GM12865 (cell line): Measurements from ENCODE around the gene ANKAR.
"Not testable (repeated sequence)": the region's sequence is repeated elsewhere in the genome, so short reads cannot be mapped to it uniquely, and the experiment has no call there.

Experiments
- DNase-seq: peaks from one replicate; pipeline ENCODE4 v3.0.0; 2010; ENCODE audit warnings: low read depth
- H3K4me3 ChIP-seq: 2 replicates; pipeline ENCODE4 v1.5.1; 2011; ENCODE audit warnings: mild to moderate bottlenecking, low read depth, low read length, control low read depth
- CTCF ChIP-seq: IDR thresholded peaks from 2 replicates; pipeline ENCODE4 v1.5.1; 2011; ENCODE audit warnings: low read length, control low read depth, low read depth, inconsistent platforms; ENCODE audit not compliant: insufficient read depth; ENCODE audit errors: missing control alignments

ANKAR gene

GRCh38 chr2:189676471-189676870, 2.0 kb downstream of the ANKAR start:
- DNase-seq: no peak
- H3K4me3 ChIP-seq: no peak overlapping the region

GRCh38 chr2:189679226-189679625, 4.8 kb downstream of the ANKAR start:
- no peak for DNase-seq
- no peak for TF ChIP-seq CTCF
- no peak overlapping the region for H3K4me3 ChIP-seq

More at GRCh38 chr2:189676471-189676870, 2.0 kb downstream of the ANKAR start:
- TF ChIP-seq CTCF: no peak

- DNase-seq: no peak
- no peak overlapping the region for H3K4me3 ChIP-seq
- no peak for TF ChIP-seq CTCF
Measured at GRCh38 chr2:189681203-189681602, 6.7 kb downstream of the ANKAR start.

GRCh38 chr2:189681903-189682302, 7.4 kb downstream of the ANKAR start:
- TF ChIP-seq CTCF: no peak
- DNase-seq: no peak
- no peak overlapping the region for H3K4me3 ChIP-seq

- DNase-seq: no peak
- H3K4me3 ChIP-seq: no peak overlapping the region
- TF ChIP-seq CTCF: no peak
Measured at GRCh38 chr2:189683348-189683747, 8.9 kb downstream of the ANKAR start.

- H3K4me3 ChIP-seq: no peak overlapping the region
- TF ChIP-seq CTCF: no peak
- DNase-seq: no peak
Measured at GRCh38 chr2:189684811-189685210, 10.3 kb downstream of the ANKAR start.

- DNase-seq: peak; percentile 29
- no peak for TF ChIP-seq CTCF
- no peak overlapping the region for H3K4me3 ChIP-seq
Measured at GRCh38 chr2:189685540-189686229, 11.2 kb downstream of the ANKAR start.

- DNase-seq, H3K4me3 ChIP-seq: not testable (repeated sequence)
Measured at GRCh38 chr2:189687796-189688195, 13.3 kb downstream of the ANKAR start.
